Lower leg skin (tissue), 4 donors: ENCODE measurements around the gene NDUFA7. TPM values are rescaled to one million over a fixed set of nuclear protein-coding genes. Genes with fewer than 3 reads are reported as not detected.

ENCODE experiments used
- DNase-seq, 2 donors: peaks; one replicate each; pipeline ENCODE4 v3.0.0-alpha.2; 2019; ENCODE audit warnings: low spot score in 2 of 2
- H3K4me3 ChIP-seq: fragments of 200-600 bp; sonication (generic); 2 replicates; pipeline ENCODE4 v1.5.1; 2017; ENCODE audit warnings: mild to moderate bottlenecking, low read depth; ENCODE audit not compliant: poor library complexity, severe bottlenecking
- CTCF ChIP-seq, 3 donors: fragments of 450-650 bp; IDR thresholded peaks; one replicate each; pipeline ENCODE4 v1.5.1; 2016; ENCODE audit warnings: antibody characterized with exemption in 3 of 3, mild to moderate bottlenecking in 3 of 3, moderate library complexity in 2 of 3
- POLR2A ChIP-seq, 2 donors: fragments of 450-650 bp; IDR thresholded peaks; one replicate each; pipeline ENCODE4 v1.6.1; 2016 to 2017; ENCODE audit warnings: antibody characterized with exemption in 2 of 2, mild to moderate bottlenecking in 1 of 2, moderate library complexity in 1 of 2
- WGBS, 2 donors: methylation state at CpG; one replicate each; pipeline ENCODE4 v1.1.5; 2018; 5-methylcytosine and 5-hydroxymethylcytosine counted together
- intact Hi-C: fragments of 100-400 bp; cut with DNase I; formaldehyde crosslinking; loops from one replicate; pipeline ENCODE4 v1.15.0; 2023; ENCODE audit warnings: low total_unique reads
- total RNA-seq, 4 donors: library from RNA; depleted of rRNA; stranded (reverse); fragments of >200 nt; gene quantifications; one replicate each; pipeline ENCODE4 v1.1.0, GENCODE V29; 2016

Gene NDUFA7
- total RNA-seq, 4 donors from 2014 or later, result 24.5 to 39.5 (median 32.3) TPM

GRCh38 chr19:8332976-8333766 is 12.0 kb upstream of the NDUFA7 start:
- 25 to 32% methylated on average over 44 to 47 of the region's 52 CpGs for WGBS, 2 donors
- no peak for DNase-seq
- no peak overlapping the region for H3K4me3 ChIP-seq
- TF ChIP-seq POLR2A (IDR thresholded peaks at IDR 0.05) (no peak), CTCF (IDR thresholded peaks at IDR 0.05) (no peak)
- intact Hi-C loops, result no loop called here

GRCh38 chr19:8331263-8331845 is 10.2 kb upstream of the NDUFA7 start:
- DNase-seq, result no peak
- H3K4me3 ChIP-seq, result no peak overlapping the region
- WGBS, 2 donors, result 75% methylated on average over 8 of the region's 8 CpGs
- intact Hi-C loops, result no loop called here
- TF ChIP-seq CTCF (IDR thresholded peaks at IDR 0.05) (no peak), POLR2A (IDR thresholded peaks at IDR 0.05) (no peak)

GRCh38 chr19:8329996-8330395 is 8.8 kb upstream of the NDUFA7 start:
- WGBS, 2 donors, result 45 to 77% methylated on average over 3 of the region's 3 CpGs
- no peak overlapping the region for H3K4me3 ChIP-seq
- TF ChIP-seq CTCF (IDR thresholded peaks at IDR 0.05) (no peak), POLR2A (IDR thresholded peaks at IDR 0.05) (no peak)
- no peak for DNase-seq
- intact Hi-C loops, result loop anchor here (10.0 kb wide), 1 partner anchor 65 kb away; no protein-coding TSS in a partner anchor

- intact Hi-C loops, result loop anchor here (10.0 kb wide), 1 partner anchor 61 kb away; no protein-coding TSS in a partner anchor
- no peak overlapping the region for H3K4me3 ChIP-seq
- no peak for DNase-seq
- TF ChIP-seq CTCF (IDR thresholded peaks at IDR 0.05) (no peak), POLR2A (IDR thresholded peaks at IDR 0.05) (no peak)
- WGBS, 2 donors, result 76 to 83% methylated on average over 3 of the region's 3 CpGs
Measured at GRCh38 chr19:8325454-8325853, 4.3 kb upstream of the NDUFA7 start.

GRCh38 chr19:8324186-8325050 is 3.2 kb upstream of the NDUFA7 start:
- DNase-seq, result no peak
- WGBS, 2 donors, result 60 to 79% methylated on average over 14 of the region's 17 CpGs
- intact Hi-C loops, result loop anchor here (10.0 kb wide), 1 partner anchor 60 kb away; no protein-coding TSS in a partner anchor
- TF ChIP-seq POLR2A (IDR thresholded peaks at IDR 0.05) (no peak), CTCF (IDR thresholded peaks at IDR 0.05) (no peak)
- no peak overlapping the region for H3K4me3 ChIP-seq
